Lower leg skin (tissue), 4 donors: ENCODE measurements around the gene TMEM101. TPM values are rescaled to one million over a fixed set of nuclear protein-coding genes. Genes with fewer than 3 reads are reported as not detected.
"Not testable (repeated sequence)": the region's sequence is repeated elsewhere in the genome, so short reads cannot be mapped to it uniquely, and the experiment has no call there.

Experiments
- DNase-seq, 2 donors: peaks; one replicate each; pipeline ENCODE4 v3.0.0-alpha.2; 2019; ENCODE audit warnings: low spot score in 2 of 2
- H3K4me3 ChIP-seq: fragments of 200-600 bp; sonication (generic); 2 replicates; pipeline ENCODE4 v1.5.1; 2017; ENCODE audit warnings: mild to moderate bottlenecking, low read depth; ENCODE audit not compliant: poor library complexity, severe bottlenecking
- POLR2A ChIP-seq, 2 donors: fragments of 450-650 bp; IDR thresholded peaks; one replicate each; pipeline ENCODE4 v1.6.1; 2016 to 2017; ENCODE audit warnings: antibody characterized with exemption in 2 of 2, mild to moderate bottlenecking in 1 of 2, moderate library complexity in 1 of 2
- WGBS, 2 donors: methylation state at CpG; one replicate each; pipeline ENCODE4 v1.1.5; 2018; 5-methylcytosine and 5-hydroxymethylcytosine counted together
- intact Hi-C: fragments of 100-400 bp; cut with DNase I; formaldehyde crosslinking; loops from one replicate; pipeline ENCODE4 v1.15.0; 2023; ENCODE audit warnings: low total_unique reads
- total RNA-seq, 4 donors: library from RNA; depleted of rRNA; stranded (reverse); fragments of >200 nt; gene quantifications; one replicate each; pipeline ENCODE4 v1.1.0, GENCODE V29; 2016
- TF ChIP-seq, protein P1 (sequence below), 3 donors: fragments of 450-650 bp; IDR thresholded peaks; one replicate each; pipeline ENCODE4 v1.5.1; 2016; ENCODE audit warnings: antibody characterized with exemption in 3 of 3, mild to moderate bottlenecking in 3 of 3, moderate library complexity in 2 of 3

Gene TMEM101
- total RNA-seq, 4 donors from 2014 or later, result 28.4 to 48.0 (median 41.2) TPM

DNA sequence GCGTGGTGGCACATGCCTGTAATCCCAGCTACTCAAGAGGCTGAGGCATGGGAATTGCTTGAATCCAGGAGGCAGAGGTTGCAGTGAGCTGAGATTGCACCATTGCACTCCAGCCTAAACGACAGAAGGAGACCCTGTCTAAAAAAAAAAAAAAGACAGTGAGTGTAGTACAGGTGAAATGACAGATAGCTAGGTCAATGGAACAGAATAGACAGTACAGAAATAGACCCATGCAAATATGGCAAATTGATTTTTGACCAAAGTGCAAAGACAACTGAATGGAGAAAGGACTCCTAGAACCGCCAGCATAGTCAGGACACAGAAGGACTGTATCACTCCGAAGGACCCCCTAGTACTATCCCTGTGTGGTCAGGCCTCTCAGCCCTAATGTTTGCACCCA lies 44.4 kb downstream of the TMEM101 start:
- 68 to 71% methylated on average over 4 of the region's 4 CpGs for WGBS, 2 donors
- intact Hi-C loops, result no loop called here
- DNase-seq, result no peak

DNA sequence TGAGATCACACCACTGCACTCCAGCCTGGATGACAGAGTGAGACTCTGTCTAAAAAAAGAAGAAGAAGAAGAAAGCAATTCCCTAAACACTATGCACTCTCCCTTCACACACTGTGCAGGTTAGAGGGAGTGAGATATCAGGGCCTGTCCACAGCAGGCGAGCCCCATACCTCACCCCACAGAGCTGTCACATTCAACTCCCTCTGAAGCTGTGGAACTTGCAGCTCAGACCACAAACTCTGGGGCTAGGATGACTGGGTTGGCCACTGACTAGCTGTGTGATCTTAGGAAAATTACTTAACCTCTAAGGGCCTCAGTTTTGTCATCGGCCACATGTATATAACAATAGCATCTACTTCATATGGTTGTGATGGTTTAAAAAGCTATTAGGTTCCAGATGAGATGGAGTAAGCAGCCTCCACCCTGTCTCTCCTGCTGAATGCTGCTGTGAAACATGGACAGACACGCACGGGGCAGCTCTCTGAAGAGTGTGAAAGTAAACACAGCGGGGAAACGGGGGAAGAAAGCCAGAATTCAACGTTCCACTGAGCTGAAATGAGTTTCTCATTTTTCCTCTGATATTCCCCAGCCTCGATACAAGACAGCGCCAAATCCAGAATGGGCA lies 47.4 kb downstream of the TMEM101 start:
- WGBS, 2 donors, result 54 to 60% methylated on average over 9 of the region's 9 CpGs
- H3K4me3 ChIP-seq, result no peak overlapping the region
- intact Hi-C loops, result no loop called here
- no peak for DNase-seq
- TF ChIP-seq POLR2A (IDR thresholded peaks at IDR 0.05), result no peak
- TF ChIP-seq, protein P1, sequence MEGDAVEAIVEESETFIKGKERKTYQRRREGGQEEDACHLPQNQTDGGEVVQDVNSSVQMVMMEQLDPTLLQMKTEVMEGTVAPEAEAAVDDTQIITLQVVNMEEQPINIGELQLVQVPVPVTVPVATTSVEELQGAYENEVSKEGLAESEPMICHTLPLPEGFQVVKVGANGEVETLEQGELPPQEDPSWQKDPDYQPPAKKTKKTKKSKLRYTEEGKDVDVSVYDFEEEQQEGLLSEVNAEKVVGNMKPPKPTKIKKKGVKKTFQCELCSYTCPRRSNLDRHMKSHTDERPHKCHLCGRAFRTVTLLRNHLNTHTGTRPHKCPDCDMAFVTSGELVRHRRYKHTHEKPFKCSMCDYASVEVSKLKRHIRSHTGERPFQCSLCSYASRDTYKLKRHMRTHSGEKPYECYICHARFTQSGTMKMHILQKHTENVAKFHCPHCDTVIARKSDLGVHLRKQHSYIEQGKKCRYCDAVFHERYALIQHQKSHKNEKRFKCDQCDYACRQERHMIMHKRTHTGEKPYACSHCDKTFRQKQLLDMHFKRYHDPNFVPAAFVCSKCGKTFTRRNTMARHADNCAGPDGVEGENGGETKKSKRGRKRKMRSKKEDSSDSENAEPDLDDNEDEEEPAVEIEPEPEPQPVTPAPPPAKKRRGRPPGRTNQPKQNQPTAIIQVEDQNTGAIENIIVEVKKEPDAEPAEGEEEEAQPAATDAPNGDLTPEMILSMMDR (IDR thresholded peaks at IDR 0.05), result no peak

More for the DNA sequence above, 44.4 kb downstream of the TMEM101 start:
- H3K4me3 ChIP-seq, result no peak overlapping the region
- TF ChIP-seq, protein P1 (IDR thresholded peaks at IDR 0.05), result no peak
- TF ChIP-seq POLR2A (IDR thresholded peaks at IDR 0.05), result no peak

DNA sequence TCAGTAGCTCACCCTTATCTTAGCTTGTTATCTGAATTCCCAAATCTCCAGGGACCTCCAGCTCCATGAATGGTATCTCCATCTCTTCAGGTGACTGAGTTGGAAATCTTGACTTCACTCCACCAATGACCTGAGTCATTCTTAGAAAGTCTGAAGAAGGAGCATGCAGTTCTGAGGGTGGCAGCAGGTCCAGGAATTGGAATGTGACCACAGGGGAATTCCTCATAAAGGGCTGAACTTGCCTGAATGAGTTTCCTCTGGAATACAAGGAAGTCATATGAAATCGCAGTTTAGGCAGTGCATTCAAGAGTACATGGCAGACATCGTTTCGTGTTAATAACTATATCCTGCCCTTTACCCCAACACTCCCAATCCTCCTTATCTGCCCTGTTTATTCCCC lies 48.5 kb downstream of the TMEM101 start:
- no peak for DNase-seq
- no peak overlapping the region for H3K4me3 ChIP-seq
- 56 to 63% methylated on average over 3 of the region's 3 CpGs for WGBS, 2 donors
- no peak for TF ChIP-seq POLR2A (IDR thresholded peaks at IDR 0.05)
- TF ChIP-seq, protein P1 (IDR thresholded peaks at IDR 0.05), result no peak
- intact Hi-C loops, result no loop called here

DNA sequence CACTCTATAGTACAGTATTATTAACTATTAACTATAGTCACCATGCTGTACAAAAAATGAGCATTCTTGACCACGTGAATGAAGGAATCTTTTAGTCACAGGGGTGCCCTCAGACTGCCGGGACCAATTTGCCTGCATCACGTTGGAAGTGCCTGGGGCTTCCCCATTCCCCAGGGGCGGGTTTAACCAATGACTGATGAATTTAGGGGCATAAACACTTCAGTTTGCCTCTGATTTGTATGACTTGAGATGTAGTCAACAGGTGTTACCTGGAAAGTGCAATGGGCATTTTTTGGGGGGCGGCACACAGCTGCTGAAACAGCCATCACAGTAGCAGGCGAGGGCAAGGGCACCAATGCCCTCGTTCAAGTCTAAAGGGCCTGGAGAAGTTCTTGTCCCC lies 52.3 kb downstream of the TMEM101 start:
- DNase-seq, result no peak
- TF ChIP-seq, protein P1 (IDR thresholded peaks at IDR 0.05), result no peak
- TF ChIP-seq POLR2A (IDR thresholded peaks at IDR 0.05), result no peak
- WGBS, 2 donors, result 57 to 58% methylated on average over 7 of the region's 7 CpGs
- intact Hi-C loops, result no loop called here
- H3K4me3 ChIP-seq, result no peak overlapping the region

DNA sequence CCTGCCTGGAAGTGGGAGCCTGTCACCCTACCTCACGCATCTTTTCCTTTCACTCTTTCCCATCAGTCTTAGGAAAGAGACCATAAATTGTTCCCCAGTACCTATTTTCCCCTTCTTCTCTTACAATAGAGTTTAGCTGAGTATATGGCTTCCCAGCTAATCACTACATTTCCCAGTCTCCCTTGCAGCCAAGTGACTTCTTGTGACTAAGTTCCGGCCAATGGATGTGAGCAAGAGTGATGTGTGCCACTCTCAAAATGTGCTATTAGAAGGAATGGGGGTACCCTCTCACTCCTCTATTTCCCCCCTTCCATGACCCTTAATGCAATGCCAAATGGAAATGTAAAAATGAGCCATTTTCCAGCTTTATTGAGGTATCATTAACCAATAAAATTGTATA lies 52.8 kb downstream of the TMEM101 start:
- no peak overlapping the region for H3K4me3 ChIP-seq
- 86% methylated on average over 2 of the region's 2 CpGs for WGBS, 2 donors
- intact Hi-C loops, result no loop called here
- TF ChIP-seq POLR2A (IDR thresholded peaks at IDR 0.05), result no peak
- TF ChIP-seq, protein P1 (IDR thresholded peaks at IDR 0.05), result no peak
- DNase-seq, result no peak

DNA sequence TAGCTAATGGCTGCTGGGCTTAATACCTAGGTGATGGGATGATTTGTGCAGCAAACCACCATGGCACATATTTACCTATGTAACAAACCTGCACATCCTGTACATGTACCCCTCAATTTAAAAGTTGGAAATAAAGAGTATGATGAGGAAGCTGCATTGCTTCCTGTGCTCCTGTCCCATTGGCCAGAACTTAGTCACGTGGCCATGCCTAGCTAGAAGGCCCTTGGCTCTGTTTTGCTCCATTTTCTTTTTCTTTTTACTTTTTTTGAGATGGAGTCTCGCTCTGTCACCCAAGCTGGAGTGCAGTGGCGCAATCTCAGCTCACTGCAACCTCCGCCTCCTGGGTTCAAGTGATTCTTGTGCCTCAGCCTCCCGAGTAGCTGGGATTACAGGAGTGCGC lies 53.5 kb downstream of the TMEM101 start:
- H3K4me3 ChIP-seq, intact Hi-C loops, DNase-seq: not testable (repeated sequence)
- 98 to 99% methylated on average over 6 of the region's 6 CpGs for WGBS, 2 donors

Other genes with a start within 250 kb of the TMEM101 start
- gene DUSP3, start 236.0 kb downstream of the TMEM101 start, total RNA-seq, result 10 to 100 TPM; 33.2 to 44.1 (median 37.9) TPM
- gene CFAP97D1, start 234.5 kb downstream of the TMEM101 start, total RNA-seq, result under 1 TPM in 1 of 4 donors, not detected in 3; 0.30 TPM
- gene MPP3, start 181.8 kb downstream of the TMEM101 start, total RNA-seq, result 1 to 10 TPM; 1.9 to 8.9 (median 6.3) TPM
- 1 to 10 TPM; 6.2 to 9.7 (median 9.0) TPM for gene CD300LG, start 167.8 kb downstream of the TMEM101 start, total RNA-seq
- gene MPP2, start 107.4 kb downstream of the TMEM101 start, total RNA-seq, result 10 to 100 TPM in 1 of 4 donors, 1 to 10 TPM in 2, under 1 TPM in 1; 0.42 to 10.7 (median 3.7) TPM
- gene PPY, start 72.5 kb downstream of the TMEM101 start, total RNA-seq, result not detected
- gene PYY, start 61.0 kb downstream of the TMEM101 start, total RNA-seq, result not detected
- gene NAGS, start 10.3 kb downstream of the TMEM101 start, total RNA-seq, result 1 to 10 TPM; 3.2 to 4.9 (median 3.6) TPM
- 10 to 100 TPM; 15.0 to 31.7 (median 19.0) TPM for gene LSM12, start 51.7 kb upstream of the TMEM101 start, total RNA-seq
- 10 to 100 TPM; 10.9 to 14.8 (median 12.1) TPM for gene G6PC3, start 55.8 kb upstream of the TMEM101 start, total RNA-seq
- gene HDAC5, start 108.7 kb upstream of the TMEM101 start, total RNA-seq, result 100 to 1,000 TPM; 179 to 208 (median 190) TPM
- 1 to 10 TPM in 3 of 4 donors, under 1 TPM in 1; 0.97 to 4.3 (median 1.5) TPM for gene HROB, start 127.0 kb upstream of the TMEM101 start, total RNA-seq
- 1 to 10 TPM in 1 of 4 donors, not detected in 3; 1.1 TPM for gene ASB16, start 155.7 kb upstream of the TMEM101 start, total RNA-seq
- 10 to 100 TPM; 23.4 to 44.5 (median 34.8) TPM for gene TMUB2, start 172.0 kb upstream of the TMEM101 start, total RNA-seq
- gene ATXN7L3, start 184.9 kb upstream of the TMEM101 start, total RNA-seq, result 10 to 100 TPM; 62.4 to 77.9 (median 67.8) TPM
- gene UBTF, start 204.7 kb upstream of the TMEM101 start, total RNA-seq, result 10 to 100 TPM; 62.4 to 70.8 (median 65.7) TPM